IMR-90 (cell line): ENCODE measurements around the gene NEUROD2.

Source experiments
- CEBPB ChIP-seq: IDR thresholded peaks from 2 replicates; pipeline ENCODE4 v1.6.1; 2012; ENCODE audit warnings: low read depth, low read length, improper control_type of control experiment
- CHD1 ChIP-seq: IDR thresholded peaks from 2 replicates; pipeline ENCODE4 v1.6.1; 2012; ENCODE audit warnings: low read depth, low read length, improper control_type of control experiment
- CTCF ChIP-seq: conservative IDR thresholded peaks from 2 replicates; pipeline ENCODE4 v1.5.1; 2012; ENCODE audit warnings: mild to moderate bottlenecking, low read depth, low read length, improper control_type of control experiment
- ELK1 ChIP-seq: fragments of 150-350 bp; IDR thresholded peaks from 2 replicates; pipeline ENCODE4 v1.6.1; 2016; ENCODE audit warnings: low read depth, mild to moderate bottlenecking, low read length, moderate library complexity, borderline replicate concordance
- FOS ChIP-seq: fragments of 150-350 bp; IDR thresholded peaks from 2 replicates; pipeline ENCODE4 v1.6.1; 2016; ENCODE audit warnings: low read depth, low read length
- MXI1 ChIP-seq: IDR thresholded peaks from 2 replicates; pipeline ENCODE4 v1.6.1; 2012; ENCODE audit warnings: low read depth, mild to moderate bottlenecking, low read length, moderate library complexity, borderline replicate concordance
- POLR2A ChIP-seq: IDR thresholded peaks from 2 replicates; pipeline ENCODE4 v1.6.1; 2012; ENCODE audit warnings: mild to moderate bottlenecking, low read depth, low read length
- RAD21 ChIP-seq: IDR thresholded peaks from 2 replicates; pipeline ENCODE4 v1.6.1; 2012; ENCODE audit warnings: low read length, improper control_type of control experiment
- RFX5 ChIP-seq: IDR thresholded peaks from 2 replicates; pipeline ENCODE4 v1.8.0; 2012; ENCODE audit warnings: low read depth, mild to moderate bottlenecking, low read length, moderate library complexity
- USF2 ChIP-seq: fragments of 150-350 bp; IDR thresholded peaks from 2 replicates; pipeline ENCODE4 v1.6.1; 2017; ENCODE audit warnings: mild to moderate bottlenecking, antibody characterized with exemption, low read length, low read depth

GRCh38 chr17:39562976-39563375, 44.7 kb downstream of the NEUROD2 start:
- TF ChIP-seq CHD1 (no peak), FOS (no peak), CTCF (no peak), POLR2A (no peak), RAD21 (no peak), RFX5 (no peak), USF2 (no peak), ELK1 (no peak), CEBPB (no peak), MXI1 (no peak)
